Osteoblast (primary cell): ENCODE results near the gene CD46. TPM values are rescaled to one million over a fixed set of nuclear protein-coding genes. Genes with fewer than 3 reads are reported as not detected.

Experiments
- DNase-seq: peaks from one replicate; pipeline ENCODE4 v3.0.0; 2011; ENCODE audit warnings: low spot score, mixed read lengths; ENCODE audit not compliant: insufficient read length; ENCODE audit errors: missing footprints
- H2AFZ ChIP-seq: 2 replicates; pipeline ENCODE4 v1.6.0; 2011; ENCODE audit warnings: mild to moderate bottlenecking, low read length
- H3K27ac ChIP-seq: 2 replicates; pipeline ENCODE4 v1.5.1; 2011; ENCODE audit warnings: mild to moderate bottlenecking, low read depth, low read length, moderate library complexity
- H3K27me3 ChIP-seq: 2 replicates; pipeline ENCODE4 v1.6.0; 2012; ENCODE audit warnings: mild to moderate bottlenecking, control low read depth, inconsistent platforms, low read length, moderate library complexity; ENCODE audit not compliant: insufficient read depth
- H3K36me3 ChIP-seq: 2 replicates; pipeline ENCODE4 v1.5.1; 2011; ENCODE audit warnings: mild to moderate bottlenecking, low read length, control low read depth, moderate library complexity; ENCODE audit not compliant: insufficient read depth
- H3K4me1 ChIP-seq: 2 replicates; pipeline ENCODE4 v1.5.1; 2011; ENCODE audit warnings: mild to moderate bottlenecking, low read length, control low read depth, moderate library complexity; ENCODE audit not compliant: insufficient read depth
- H3K4me2 ChIP-seq: 2 replicates; pipeline ENCODE4 v1.6.0; 2011; ENCODE audit warnings: mild to moderate bottlenecking, low read length; ENCODE audit not compliant: insufficient read depth
- H3K4me3 ChIP-seq: fragments of 200-600 bp; sonication (generic); 3 replicates; pipeline ENCODE4 v1.5.1; 2012; ENCODE audit warnings: mild to moderate bottlenecking, low read length, inconsistent platforms; ENCODE audit not compliant: insufficient read depth
- H3K79me2 ChIP-seq: 2 replicates; pipeline ENCODE4 v1.6.0; 2012; ENCODE audit warnings: mild to moderate bottlenecking, low read length, control low read depth, inconsistent platforms; ENCODE audit not compliant: insufficient read depth
- H3K9me3 ChIP-seq: 2 replicates; pipeline ENCODE4 v1.5.1; 2011; ENCODE audit warnings: low read depth, low read length, control low read depth
- H4K20me1 ChIP-seq: 2 replicates; pipeline ENCODE4 v1.6.0; 2012; ENCODE audit warnings: mild to moderate bottlenecking, low read length, control low read depth; ENCODE audit not compliant: insufficient read depth
- CTCF ChIP-seq: IDR thresholded peaks from 2 replicates; pipeline ENCODE4 v1.5.1; 2011; ENCODE audit warnings: mild to moderate bottlenecking, low read depth, low read length, moderate library complexity; ENCODE audit errors: extremely low read depth
- total RNA-seq: library from RNA; depleted of rRNA; stranded (reverse); fragments of >200 nt; gene quantifications from 2 replicates; pipeline ENCODE4 v1.2.3, GENCODE V29; 2012

The CD46 gene
- total RNA-seq, 1 donor: 92.6 TPM

DNA sequence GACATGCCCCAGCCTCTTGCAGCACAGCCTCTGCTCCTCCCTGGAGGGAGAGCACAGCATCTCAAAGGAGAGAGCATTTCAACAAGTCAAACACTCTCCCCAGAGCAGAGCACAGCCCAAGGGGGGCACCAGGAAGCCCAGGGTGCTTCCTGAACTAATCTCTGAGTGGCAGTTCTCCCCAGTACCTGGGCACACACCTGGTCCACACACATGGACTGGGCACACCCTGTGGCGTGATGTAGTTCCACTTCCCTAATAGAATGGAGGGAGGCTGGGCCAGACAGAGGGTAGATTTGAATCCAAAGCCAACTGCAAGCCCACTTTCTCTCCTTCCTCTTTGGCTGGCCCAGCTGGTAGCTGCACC, 55.5 kb downstream of the CD46 start:
- no peak overlapping the region for H3K4me2 ChIP-seq

GRCh38 chr1:207807690-207808321, 56.0 kb downstream of the CD46 start:
- Histone ChIP-seq H3K4me2 (no peak overlapping the region), H3K4me1 (peaks cover 30% of the 10 kb centered on the region), H2AFZ (no peak overlapping the region), H4K20me1 (no peaks in the 10 kb centered on the region), H3K4me3 (no peak overlapping the region), H3K79me2 (peaks cover 6% of the 10 kb centered on the region), H3K27ac (no peak overlapping the region), H3K9me3 (no peaks in the 10 kb centered on the region), H3K36me3 (peaks cover 14% of the 10 kb centered on the region), H3K27me3 (no peaks in the 10 kb centered on the region)
- no peak for DNase-seq
- no peak for TF ChIP-seq CTCF

More for the DNA sequence above, 55.5 kb downstream of the CD46 start:
- DNase-seq: no peak
- Histone ChIP-seq H2AFZ (no peak overlapping the region), H3K4me1 (peaks cover 30% of the 10 kb centered on the region), H3K79me2 (peaks cover 6% of the 10 kb centered on the region), H3K27ac (no peak overlapping the region), H3K9me3 (no peaks in the 10 kb centered on the region), H3K4me3 (no peak overlapping the region), H3K36me3 (peaks cover 16% of the 10 kb centered on the region), H3K27me3 (no peaks in the 10 kb centered on the region), H4K20me1 (no peaks in the 10 kb centered on the region)
- TF ChIP-seq CTCF: no peak

DNA sequence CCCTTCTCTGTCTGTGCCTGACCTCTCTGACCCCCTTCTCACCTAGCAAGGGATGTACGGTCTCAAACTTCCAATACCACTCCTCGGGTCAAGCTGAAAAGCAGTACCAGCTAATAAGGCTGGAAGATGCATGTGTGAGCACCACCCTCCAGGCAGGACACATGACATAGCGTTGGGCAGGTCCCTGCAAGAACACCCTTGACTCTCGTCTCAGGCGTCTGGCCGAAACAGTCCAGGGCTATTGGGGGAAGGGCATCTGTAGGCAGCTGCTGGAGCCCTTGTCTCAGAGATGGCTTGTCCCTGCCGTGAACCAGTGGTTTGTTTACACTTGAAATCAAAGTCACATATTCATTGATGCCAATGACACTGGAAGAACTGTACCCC, 56.5 kb downstream of the CD46 start:
- peak; percentile 61 for DNase-seq
- H2AFZ ChIP-seq: no peak overlapping the region

More for the DNA sequence above, 56.5 kb downstream of the CD46 start:
- H3K4me3 ChIP-seq: no peak overlapping the region
- H4K20me1 ChIP-seq: no peaks in the 10 kb centered on the region
- no peak overlapping the region for H3K27ac ChIP-seq
- peaks cover 6% of the 10 kb centered on the region for H3K79me2 ChIP-seq
- no peak for TF ChIP-seq CTCF
- H3K27me3 ChIP-seq: no peaks in the 10 kb centered on the region
- no peaks in the 10 kb centered on the region for H3K9me3 ChIP-seq
- peaks cover 14% of the 10 kb centered on the region for H3K36me3 ChIP-seq
- H3K4me2 ChIP-seq: no peak overlapping the region
- peaks cover 30% of the 10 kb centered on the region for H3K4me1 ChIP-seq
